A673 (cell line): ENCODE measurements around the gene ZNF892.

Experiments used
- CTCF ChIP-seq: fragments of 300-800, 200-600 bp; sonication (generic); conservative IDR thresholded peaks from 2 replicates; pipeline ENCODE4 v1.5.1; 2017; ENCODE audit warnings: low read depth, mild to moderate bottlenecking, antibody characterized with exemption, low read length, moderate library complexity, mixed read lengths
- EZH2 ChIP-seq: fragments of 200-600 bp; sonication (generic); IDR thresholded peaks from 2 replicates; pipeline ENCODE4 v1.6.1; 2017; ENCODE audit warnings: borderline replicate concordance, low read depth, mild to moderate bottlenecking, mixed read lengths, antibody characterized with exemption, low read length; ENCODE audit not compliant: poor library complexity, severe bottlenecking

- TF ChIP-seq CTCF (no peak), EZH2 (no peak)
Observed at GRCh38 chr2:95208106-95208505, 785 bp downstream of the ZNF892 start.
